H9 (cell line): ENCODE data around the gene E4F1. TPM values are rescaled to one million over a fixed set of nuclear protein-coding genes. Genes with fewer than 3 reads are reported as not detected.

Experiments
- DNase-seq: peaks from one replicate; pipeline ENCODE4 v3.0.0-alpha.2; 2017
- H2AFZ ChIP-seq: one replicate; pipeline ENCODE4 v1.6.1; 2013; ENCODE audit warnings: mild to moderate bottlenecking, low read length, control low read depth, moderate library complexity
- H2AK5ac ChIP-seq: 2 replicates; pipeline ENCODE4 v1.6.1; 2013; ENCODE audit warnings: low read length, control low read depth, mixed read lengths; ENCODE audit not compliant: insufficient read length
- H2BK120ac ChIP-seq: one replicate; pipeline ENCODE4 v1.6.1; 2013; ENCODE audit warnings: low read depth, mild to moderate bottlenecking, low read length, control low read depth, inconsistent platforms; ENCODE audit not compliant: poor library complexity, severe bottlenecking
- H2BK12ac ChIP-seq: 2 replicates; pipeline ENCODE4 v1.6.1; 2013; ENCODE audit warnings: low read length, control low read depth, mixed read lengths, low read depth; ENCODE audit not compliant: insufficient read length
- H2BK15ac ChIP-seq: 2 replicates; pipeline ENCODE4 v1.6.1; 2013; ENCODE audit warnings: low read depth, low read length, control low read depth
- H2BK20ac ChIP-seq: one replicate; pipeline ENCODE4 v1.6.1; 2013; ENCODE audit warnings: low read depth, mild to moderate bottlenecking, low read length, control low read depth, inconsistent platforms; ENCODE audit not compliant: poor library complexity, severe bottlenecking
- H2BK5ac ChIP-seq: 2 replicates; pipeline ENCODE4 v1.6.1; 2013; ENCODE audit warnings: low read length, control low read depth, mixed read lengths; ENCODE audit not compliant: insufficient read length
- H3K14ac ChIP-seq: 2 replicates; pipeline ENCODE4 v1.6.1; 2013; ENCODE audit warnings: low read length, control low read depth; ENCODE audit not compliant: insufficient read depth
- H3K18ac ChIP-seq: 2 replicates; pipeline ENCODE4 v1.6.1; 2013; ENCODE audit warnings: low read depth, mild to moderate bottlenecking, mixed read lengths, low read length, control low read depth; ENCODE audit not compliant: insufficient read length
- H3K23ac ChIP-seq: 2 replicates; pipeline ENCODE4 v1.6.1; 2013; ENCODE audit warnings: low read length, control low read depth, mixed read lengths, low read depth; ENCODE audit not compliant: insufficient read length
- H3K23me2 ChIP-seq: 2 replicates; pipeline ENCODE4 v1.6.1; 2013; ENCODE audit warnings: low read depth, mild to moderate bottlenecking, mixed read lengths, low read length, control low read depth; ENCODE audit not compliant: insufficient read length, poor library complexity, severe bottlenecking
- H3K27ac ChIP-seq: 2 replicates; pipeline ENCODE4 v1.5.1; 2013; ENCODE audit warnings: low read length, control low read depth, mixed read lengths, low read depth; ENCODE audit not compliant: insufficient read length
- H3K27me3 ChIP-seq: 2 replicates; pipeline ENCODE4 v1.6.1; 2013; ENCODE audit warnings: low read length, control low read depth, inconsistent platforms; ENCODE audit not compliant: insufficient read depth
- H3K4ac ChIP-seq: 2 replicates; pipeline ENCODE4 v1.6.1; 2013; ENCODE audit warnings: low read depth, mild to moderate bottlenecking, control low read depth, inconsistent platforms, low read length, moderate library complexity
- H3K4me1 ChIP-seq: 2 replicates; pipeline ENCODE4 v1.6.1; 2013; ENCODE audit warnings: low read length, control low read depth, inconsistent platforms; ENCODE audit not compliant: insufficient read depth
- H3K4me2 ChIP-seq: 2 replicates; pipeline ENCODE4 v1.6.1; 2013; ENCODE audit warnings: low read length, control low read depth, mixed read lengths; ENCODE audit not compliant: insufficient read length, insufficient read depth
- H3K56ac ChIP-seq: 2 replicates; pipeline ENCODE4 v1.6.1; 2013; ENCODE audit warnings: low read depth, mild to moderate bottlenecking, mixed read lengths, low read length, control low read depth; ENCODE audit not compliant: insufficient read length
- H3K79me1 ChIP-seq: 2 replicates; pipeline ENCODE4 v1.6.1; 2013; ENCODE audit warnings: low read depth, mild to moderate bottlenecking, moderate library complexity, low read length, control low read depth, inconsistent platforms; ENCODE audit not compliant: insufficient read depth, poor library complexity, severe bottlenecking
- H3K79me2 ChIP-seq: 2 replicates; pipeline ENCODE4 v1.6.1; 2013; ENCODE audit warnings: low read length, control low read depth, inconsistent platforms; ENCODE audit not compliant: insufficient read depth
- H3K9ac ChIP-seq: 2 replicates; pipeline ENCODE4 v1.6.1; 2013; ENCODE audit warnings: low read length, control low read depth, mixed read lengths; ENCODE audit not compliant: insufficient read length; ENCODE audit errors: extremely low read depth
- H3K9me3 ChIP-seq: one replicate; pipeline ENCODE4 v1.6.1; 2013; ENCODE audit warnings: low read depth, low read length, inconsistent platforms; ENCODE audit not compliant: control insufficient read depth
- H3T11ph ChIP-seq: one replicate; pipeline ENCODE4 v1.6.1; 2013; ENCODE audit warnings: mild to moderate bottlenecking, low read length, control low read depth, inconsistent platforms
- H4K20me1 ChIP-seq: one replicate; pipeline ENCODE4 v1.6.1; 2013; ENCODE audit not compliant: control insufficient read depth, insufficient read length, insufficient read depth
- H4K5ac ChIP-seq: 2 replicates; pipeline ENCODE4 v1.6.1; 2013; ENCODE audit warnings: low read depth, mild to moderate bottlenecking, mixed read lengths, low read length, control low read depth; ENCODE audit not compliant: insufficient read length
- H4K8ac ChIP-seq: replicated peaks from 2 replicates; pipeline ENCODE4 v1.6.1; 2013; ENCODE audit warnings: low read length, control low read depth, mixed read lengths, low read depth; ENCODE audit not compliant: insufficient read length
- H4K91ac ChIP-seq: 2 replicates; pipeline ENCODE4 v1.6.1; 2013; ENCODE audit warnings: low read depth, mild to moderate bottlenecking, moderate library complexity, mixed read lengths, low read length, control low read depth; ENCODE audit not compliant: insufficient read length
- H3K27ac Mint-ChIP-seq, 3 experiments: 2 replicates in 2 of 3; 3 replicates in 1 of 3; pipeline ENCODE4 v1.8.0; 2020 to 2021; ENCODE audit warnings: mixed read lengths in 3 of 3, mild to moderate bottlenecking in 1 of 3, moderate library complexity in 1 of 3
- H3K27me3 Mint-ChIP-seq: 2 replicates; pipeline ENCODE4 v1.8.0; 2021; ENCODE audit warnings: low read depth, mild to moderate bottlenecking, moderate library complexity, mixed read lengths
- H3K36me3 Mint-ChIP-seq, 3 experiments: 2 replicates in 2 of 3; 3 replicates in 1 of 3; pipeline ENCODE4 v1.8.0; 2020 to 2021; ENCODE audit warnings: low read depth in 3 of 3, mixed read lengths in 3 of 3; ENCODE audit not compliant: insufficient read depth in 1 of 3
- H3K4me1 Mint-ChIP-seq, 2 experiments: 2 replicates each; pipeline ENCODE4 v1.8.0; 2020; ENCODE audit warnings: mixed read lengths in 2 of 2
- H3K4me3 Mint-ChIP-seq, 2 experiments: 2 replicates in 1 of 2; 3 replicates in 1 of 2; pipeline ENCODE4 v1.8.0; 2020 to 2021; ENCODE audit warnings: mild to moderate bottlenecking in 2 of 2, mixed read lengths in 2 of 2, moderate library complexity in 1 of 2
- H3K9me3 Mint-ChIP-seq, 2 experiments: 2 replicates in 1 of 2; 3 replicates in 1 of 2; pipeline ENCODE4 v1.8.0; 2020; ENCODE audit warnings: mild to moderate bottlenecking in 2 of 2, mixed read lengths in 2 of 2, moderate library complexity in 1 of 2
- CTCF ChIP-seq: fragments of 200-600 bp; sonication (generic); conservative IDR thresholded peaks from 3 replicates; pipeline ENCODE4 v1.8.0; 2021; ENCODE audit warnings: antibody characterized with exemption, mild to moderate bottlenecking
- WGBS: extraction: QIAGEN DNeasy Blood & Tissue Kit; methylation state at CpG from one replicate; pipeline ENCODE4 v1.1.7; 2013; ENCODE audit warnings: missing lambda C conversion rate, low lambda C conversion rate, mixed read lengths; ENCODE audit not compliant: insufficient read length; ENCODE audit errors: extremely low coverage; 5-methylcytosine and 5-hydroxymethylcytosine counted together
- total RNA-seq: library from RNA; stranded (reverse); gene quantifications from 2 replicates; pipeline ENCODE4 v1.2.1, GENCODE V29; 2021

The E4F1 gene
- total RNA-seq, 1 experiment from 2014 or later, result 35.9 TPM

GRCh38 chr16:2235234-2235651 is 11.9 kb downstream of the E4F1 start:
- H2BK15ac ChIP-seq, result no peak overlapping the region
- no peak overlapping the region for H4K8ac ChIP-seq
- no peak overlapping the region for H3K4ac ChIP-seq
- no peak for DNase-seq
- TF ChIP-seq CTCF, result no peak
- no peak overlapping the region for H3K4me2 ChIP-seq
- no peak overlapping the region for H3K14ac ChIP-seq
- no peaks in the 10 kb centered on the region for H3K9me3 ChIP-seq
- peaks cover 2 to 24% (median 8%) of the 10 kb centered on the region in 3 experiments; a peak in 6 of 7 replicates for H3K36me3 Mint-ChIP-seq
- WGBS, result no CpG with 5 or more reads among the region's 28 CpGs
- H4K20me1 ChIP-seq, result no peaks in the 10 kb centered on the region
- H3K23ac ChIP-seq, result no peak overlapping the region
- no peaks in the 10 kb centered on the region for H3K79me1 ChIP-seq
- no peak overlapping the region for H3K9ac ChIP-seq
- H4K5ac ChIP-seq, result no peak overlapping the region
- H2AK5ac ChIP-seq, result no peak overlapping the region
- H3K23me2 ChIP-seq, result peaks cover 13% of the 10 kb centered on the region
- peaks cover 16% of the 10 kb centered on the region for H3K27me3 Mint-ChIP-seq
- no peak overlapping the region for H3T11ph ChIP-seq
- no peaks in the 10 kb centered on the region for H3K4me1 ChIP-seq
- H4K91ac ChIP-seq, result no peak overlapping the region
- 0 out of 5 replicates have a peak overlapping the region, but pooled peaks of 1 of the 2 experiments have one; percentile 42 for H3K4me3 Mint-ChIP-seq
- H3K9me3 Mint-ChIP-seq, result no peaks in the 10 kb centered on the region
- peaks cover 0 to 3% of the 10 kb centered on the region in 2 experiments; a peak in 1 of 4 replicates for H3K4me1 Mint-ChIP-seq
- H2AFZ ChIP-seq, result no peak overlapping the region
- H2BK20ac ChIP-seq, result no peak overlapping the region
- no peak overlapping the region for H3K56ac ChIP-seq
- no peak overlapping the region for H2BK120ac ChIP-seq
- no peak overlapping the region for H3K27ac ChIP-seq
- H3K79me2 ChIP-seq, result no peaks in the 10 kb centered on the region
- peaks cover 2% of the 10 kb centered on the region; the same call in 1 of the 2 replicates for H3K27me3 ChIP-seq
- no peak overlapping the region for H2BK12ac ChIP-seq
- H3K18ac ChIP-seq, result no peak overlapping the region
- H2BK5ac ChIP-seq, result no peak overlapping the region
- H3K27ac Mint-ChIP-seq, result no peak overlapping the region
